WTC11 (cell line): ENCODE data around the gene AKAP1.

ENCODE experiments used
- CREB1 ChIP-seq: sonication (generic); formaldehyde crosslinking; IDR thresholded peaks from 2 replicates; pipeline ENCODE4 v1.8.0; 2023; ENCODE audit warnings: mild to moderate bottlenecking, missing genetic modification reagents
- CTCF ChIP-seq: fragments of 200-600 bp; IDR thresholded peaks from 2 replicates; pipeline ENCODE4 v1.8.0; 2022; ENCODE audit warnings: antibody characterized with exemption
- ERG ChIP-seq: fragments of 250-450 bp; sonication (Bioruptor Pico); IDR thresholded peaks from 2 replicates; pipeline ENCODE4 v1.8.0; 2021; ENCODE audit warnings: mild to moderate bottlenecking
- FOXJ3 ChIP-seq: sonication (generic); formaldehyde crosslinking; IDR thresholded peaks from 2 replicates; pipeline ENCODE4 v1.9.0; 2021; ENCODE audit warnings: missing genetic modification reagents, mild to moderate bottlenecking, borderline replicate concordance
- HMGA2 ChIP-seq: fragments of 250-450 bp; sonication (Bioruptor Pico); IDR thresholded peaks from 2 replicates; pipeline ENCODE4 v1.4.0; 2021; ENCODE audit warnings: mild to moderate bottlenecking, moderate library complexity
- NFATC4 ChIP-seq: fragments of 250-450 bp; sonication (Bioruptor Pico); IDR thresholded peaks from 2 replicates; pipeline ENCODE4 v1.9.0; 2021; ENCODE audit warnings: mild to moderate bottlenecking
- NFYB ChIP-seq: sonication (generic); formaldehyde crosslinking; conservative IDR thresholded peaks from 2 replicates; pipeline ENCODE4 v1.8.0; 2022; ENCODE audit warnings: low read depth, missing genetic modification reagents
- NR2C2 ChIP-seq: sonication (generic); formaldehyde crosslinking; IDR thresholded peaks from 2 replicates; pipeline ENCODE4 v1.8.0; 2022; ENCODE audit warnings: mild to moderate bottlenecking, missing genetic modification reagents
- NR3C1 ChIP-seq: sonication (generic); formaldehyde crosslinking; conservative IDR thresholded peaks from 2 replicates; pipeline ENCODE4 v1.8.1; 2023; ENCODE audit warnings: low read depth, mild to moderate bottlenecking, missing genetic modification reagents
- STAT6 ChIP-seq: sonication (generic); formaldehyde crosslinking; conservative IDR thresholded peaks from 2 replicates; pipeline ENCODE4 v1.8.1; 2023; ENCODE audit warnings: mild to moderate bottlenecking, low read depth, missing genetic modification reagents, moderate library complexity
- USF2 ChIP-seq: sonication (generic); formaldehyde crosslinking; IDR thresholded peaks from 2 replicates; pipeline ENCODE4 v1.8.1; 2023; ENCODE audit warnings: mild to moderate bottlenecking, missing genetic modification reagents, moderate library complexity
- ZBTB21 ChIP-seq: sonication (generic); formaldehyde crosslinking; IDR thresholded peaks from 2 replicates; pipeline ENCODE4 v1.8.1; 2023; ENCODE audit warnings: mild to moderate bottlenecking, missing genetic modification reagents, borderline replicate concordance
- ZNF396 ChIP-seq: fragments of 250-450 bp; sonication (Bioruptor Pico); IDR thresholded peaks from 2 replicates; pipeline ENCODE4 v1.8.0; 2021; ENCODE audit warnings: mild to moderate bottlenecking, moderate library complexity, borderline replicate concordance

- TF ChIP-seq STAT6 = no peak
- no peak for TF ChIP-seq CTCF
- TF ChIP-seq NR3C1 (CRISPR knock-in tag) = no peak
- TF ChIP-seq ZNF396 (CRISPR knock-in tag) = no peak
- TF ChIP-seq NFYB = no peak
- TF ChIP-seq FOXJ3 = no peak
- no peak for TF ChIP-seq USF2 (CRISPR knock-in tag)
- TF ChIP-seq CREB1 = no peak
- TF ChIP-seq ERG = no peak
- TF ChIP-seq HMGA2 (CRISPR knock-in tag) = no peak
- no peak for TF ChIP-seq NR2C2 (CRISPR knock-in tag)
- TF ChIP-seq ZBTB21 (CRISPR knock-in tag) = no peak
- no peak for TF ChIP-seq NFATC4 (CRISPR knock-in tag)
Observed at GRCh38 chr17:57158795-57159194, 73.7 kb downstream of the AKAP1 start.
